Activated CD8-positive, alpha-beta memory T cell treated with anti-CD3 and anti-CD28 coated beads, Interleukin-2, amount 50 U/mL, for 24 hours (primary cell): Measurements from ENCODE around the gene KIRREL3.

Source experiments
- DNase-seq: peaks from one replicate; pipeline ENCODE4 v3.0.0-alpha.2; 2020; ENCODE audit errors: extremely low read depth

KIRREL3 gene

DNA sequence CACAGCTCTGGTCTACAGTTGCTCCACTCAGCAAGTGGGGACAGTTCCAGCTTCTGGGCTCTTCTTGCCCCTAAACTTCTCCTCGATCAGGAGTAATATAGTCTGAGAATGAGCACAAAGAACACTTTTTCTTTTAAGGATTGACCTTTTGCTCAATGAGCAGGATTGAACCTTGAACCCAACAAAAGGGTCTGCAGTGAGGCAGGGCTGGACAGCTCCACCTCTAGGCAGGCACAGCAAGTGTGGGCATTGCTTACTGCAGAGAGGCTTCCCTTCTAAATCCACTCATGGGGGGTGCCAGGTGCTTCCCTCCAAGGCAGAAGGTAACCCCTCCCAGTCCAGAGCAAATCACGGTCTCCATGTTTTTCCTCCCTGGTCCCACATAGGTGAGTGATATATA is 365.6 kb downstream of the KIRREL3 start:
- no peak for DNase-seq

DNA sequence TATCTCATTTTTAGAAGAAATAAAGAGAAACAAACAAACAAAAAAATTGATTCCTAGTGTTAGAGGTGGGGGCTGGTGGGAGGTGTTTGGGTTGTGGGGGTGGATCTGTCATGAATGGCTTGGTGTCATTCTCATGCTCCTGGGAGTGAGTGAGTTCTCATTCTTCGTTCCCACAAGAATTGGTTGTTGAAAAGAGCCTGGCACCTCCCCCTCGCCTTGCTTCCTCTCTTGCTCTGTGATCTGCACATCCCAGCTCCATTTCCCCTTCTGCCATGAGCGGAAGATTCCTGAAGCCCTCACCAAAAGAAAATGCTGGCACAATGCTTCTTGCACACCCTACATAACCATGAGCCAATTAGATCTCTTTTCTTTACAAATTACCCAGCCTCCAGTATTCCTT is 367.2 kb downstream of the KIRREL3 start:
- no peak for DNase-seq

GRCh38 chr11:126630893-126631798 is 369.4 kb downstream of the KIRREL3 start:
- DNase-seq, result no peak

GRCh38 chr11:126630488-126630887 is 370.1 kb downstream of the KIRREL3 start:
- DNase-seq, result no peak

- DNase-seq, result no peak
Measured at GRCh38 chr11:126628790-126629621, 371.6 kb downstream of the KIRREL3 start.

- no peak for DNase-seq
Measured at GRCh38 chr11:126628450-126628789, 372.1 kb downstream of the KIRREL3 start.

DNA sequence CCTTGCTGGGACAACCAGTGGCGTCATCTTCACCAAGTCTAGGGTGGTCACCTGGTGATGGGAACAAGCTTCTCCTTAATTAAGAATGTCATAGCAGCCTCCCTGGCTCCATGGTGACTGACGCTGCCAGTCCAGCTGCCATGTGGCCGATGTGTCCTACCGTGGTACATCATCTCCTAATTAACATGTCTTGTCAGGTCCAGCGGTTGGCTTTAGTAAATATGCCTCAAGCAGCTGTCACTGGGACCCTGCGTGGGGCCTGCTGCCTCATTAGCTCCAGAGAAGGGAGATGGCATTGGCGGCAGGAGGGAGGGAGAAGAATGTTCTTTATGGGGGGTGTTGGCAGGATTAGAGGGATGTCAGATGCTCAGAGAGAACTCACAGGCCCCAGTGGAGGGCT is 373.1 kb downstream of the KIRREL3 start:
- no peak for DNase-seq

DNA sequence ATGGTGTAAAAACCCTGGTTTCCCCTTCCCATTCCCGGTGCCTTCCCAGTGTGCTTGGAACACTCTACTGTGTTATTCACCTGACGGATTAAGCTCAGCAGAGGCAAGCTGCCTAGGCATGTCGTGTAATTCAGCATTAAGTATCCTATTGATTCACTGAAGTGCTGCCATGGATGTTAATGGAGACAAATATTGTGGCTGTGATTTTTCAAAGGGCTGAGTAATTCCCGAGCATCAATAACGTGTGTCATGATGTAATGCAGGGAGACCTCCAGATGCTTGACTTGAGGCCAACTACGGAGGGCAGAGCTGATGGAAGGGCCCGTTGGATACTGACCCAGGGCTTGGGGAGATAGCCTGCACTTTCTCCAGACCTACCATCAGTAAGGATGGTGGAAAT is 376.1 kb downstream of the KIRREL3 start:
- DNase-seq, result no peak

GRCh38 chr11:126619516-126619915 is 381.1 kb downstream of the KIRREL3 start:
- DNase-seq, result no peak

DNA sequence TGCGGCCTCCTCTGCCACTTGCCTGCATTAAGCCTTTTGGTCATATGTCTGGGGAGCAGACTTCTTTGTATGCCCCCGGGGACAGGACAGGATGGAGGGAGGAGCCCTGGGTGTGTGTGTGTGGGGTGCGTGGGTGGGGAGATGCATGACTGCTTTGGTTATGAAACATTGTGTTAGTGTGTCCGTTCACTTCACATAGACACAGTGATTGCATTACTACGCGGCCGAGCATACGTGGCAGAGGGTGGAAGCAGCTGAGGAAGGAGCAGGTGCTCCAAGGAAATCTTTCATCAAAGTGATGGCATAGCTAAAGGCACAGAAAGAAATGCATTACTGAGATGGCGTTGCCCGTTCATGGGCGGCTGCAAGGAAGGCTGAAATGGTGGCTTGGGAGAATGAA is 384.7 kb downstream of the KIRREL3 start:
- DNase-seq, result no peak

GRCh38 chr11:126613272-126613671 is 387.3 kb downstream of the KIRREL3 start:
- DNase-seq, result no peak

GRCh38 chr11:126612671-126613070 is 387.9 kb downstream of the KIRREL3 start:
- DNase-seq, result no peak

- DNase-seq, result no peak
Measured at GRCh38 chr11:126611438-126611837, 389.1 kb downstream of the KIRREL3 start.

- no peak for DNase-seq
Measured at GRCh38 chr11:126608658-126609057, 391.9 kb downstream of the KIRREL3 start.

DNA sequence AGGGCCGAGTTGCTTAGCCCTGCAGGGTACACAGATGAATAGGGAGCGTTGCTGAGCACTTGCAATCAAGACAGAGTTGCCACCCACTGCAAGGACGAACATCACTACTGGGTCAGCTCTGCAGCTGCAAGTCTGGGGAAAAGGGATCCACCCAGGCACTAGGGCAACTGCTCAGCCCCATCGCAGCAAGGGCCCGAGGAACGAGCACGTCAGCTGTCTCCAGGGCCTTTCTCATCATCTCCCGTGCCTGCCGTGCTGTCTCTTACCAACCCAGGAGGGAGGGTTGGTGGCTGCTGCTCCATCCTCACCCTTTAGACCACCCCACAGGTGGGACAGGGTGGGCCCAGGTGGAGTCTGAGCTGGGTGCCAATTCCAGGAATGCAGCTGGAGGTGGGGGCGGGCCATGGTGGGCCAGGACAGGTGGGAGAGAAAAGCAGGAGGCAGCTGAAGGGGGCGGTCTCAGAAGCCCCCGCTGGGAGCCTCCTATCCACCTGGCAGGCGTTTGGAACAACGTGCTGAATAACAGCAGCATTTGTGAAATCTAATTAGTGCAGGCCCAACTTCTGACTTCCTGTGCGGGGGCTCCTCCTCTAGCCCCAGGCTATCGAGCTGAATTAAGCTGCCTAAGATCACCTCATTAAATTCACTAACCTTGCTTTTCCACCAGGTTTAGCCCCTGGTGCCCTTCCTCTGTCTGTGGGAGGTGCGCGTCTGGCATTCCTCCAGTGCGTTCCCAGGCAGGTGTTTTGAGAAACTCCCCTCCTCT is 392.6 kb downstream of the KIRREL3 start:
- DNase-seq, result no peak

- no peak for DNase-seq
Measured at GRCh38 chr11:126607374-126607773, 393.2 kb downstream of the KIRREL3 start.

DNA sequence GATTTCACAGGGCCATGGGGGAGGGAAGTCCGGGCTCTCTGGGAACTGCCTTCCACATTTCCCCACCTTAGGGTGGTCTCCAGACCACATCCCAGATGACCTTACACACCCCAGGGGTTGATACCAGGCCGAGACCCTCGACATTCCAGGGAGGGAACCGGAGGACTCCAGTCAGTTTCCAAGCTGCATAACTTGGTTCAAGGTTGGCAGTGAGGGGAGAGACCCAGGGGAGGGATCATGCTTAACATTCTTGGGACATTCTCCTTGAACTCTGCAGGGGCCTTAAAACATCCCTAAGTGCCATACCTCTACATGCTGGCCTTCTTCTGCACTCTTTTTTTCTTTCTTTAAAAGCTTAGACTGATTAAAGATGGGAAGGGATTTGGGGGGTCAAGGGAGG is 394.1 kb downstream of the KIRREL3 start:
- no peak for DNase-seq

- no peak for DNase-seq
Measured at GRCh38 chr11:126604461-126604860, 396.1 kb downstream of the KIRREL3 start.

DNA sequence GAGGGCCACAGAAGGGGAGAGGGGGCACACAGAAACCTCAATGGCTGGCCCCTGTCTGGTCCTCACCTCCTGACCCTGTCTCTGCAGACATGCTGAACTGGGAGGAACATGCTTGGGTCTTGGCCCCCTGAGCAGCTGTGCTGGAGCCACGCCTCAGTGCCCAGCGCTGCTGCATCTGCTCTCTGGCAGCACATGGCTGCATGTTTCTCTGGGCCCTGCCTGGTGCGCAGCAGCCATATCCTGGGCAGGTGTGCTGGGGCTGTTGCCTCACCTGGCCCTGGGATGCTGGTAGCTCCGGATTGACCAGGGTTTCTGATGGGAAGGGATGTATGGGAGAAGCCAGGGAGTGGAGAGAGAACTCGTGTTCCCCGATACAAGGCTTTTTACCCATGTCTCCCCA is 397.1 kb downstream of the KIRREL3 start:
- no peak for DNase-seq

- no peak for DNase-seq
Measured at GRCh38 chr11:126602993-126603392, 397.6 kb downstream of the KIRREL3 start.

DNA sequence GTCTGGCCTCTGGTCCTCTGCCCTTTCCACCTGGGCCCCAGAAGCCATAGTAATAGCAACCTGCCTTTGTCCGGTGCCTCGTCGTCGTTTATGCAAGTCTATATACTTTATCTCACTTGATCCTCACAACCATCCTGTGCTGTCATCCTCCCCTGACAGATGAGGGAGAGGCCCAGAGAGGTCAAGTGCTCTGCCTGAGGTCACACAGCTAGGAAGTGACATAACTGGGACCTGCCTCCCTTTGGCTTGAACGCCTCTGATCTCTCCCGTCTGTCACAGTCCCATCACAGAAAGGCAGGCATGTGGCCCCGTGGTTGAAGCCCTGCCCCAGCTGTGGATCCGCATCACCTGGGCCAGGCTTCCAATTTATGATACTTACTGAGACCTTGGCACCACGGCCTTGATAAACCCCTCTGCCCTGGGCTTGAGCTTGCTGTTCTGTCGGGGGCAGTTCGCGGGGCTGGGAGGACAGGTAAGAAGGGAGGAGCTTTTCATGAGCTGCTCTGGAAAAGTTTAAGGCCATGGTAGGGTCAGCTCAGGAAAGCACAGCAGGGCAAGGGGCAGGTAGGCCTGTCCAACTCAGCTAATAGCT is 398.1 kb downstream of the KIRREL3 start:
- DNase-seq, result no peak
